A673 (cell line): ENCODE results near the gene AHRR.

Source experiments
- EZH2 ChIP-seq: fragments of 200-600 bp; sonication (generic); IDR thresholded peaks from 2 replicates; pipeline ENCODE4 v1.6.1; 2017; ENCODE audit warnings: borderline replicate concordance, low read depth, mild to moderate bottlenecking, mixed read lengths, antibody characterized with exemption, low read length; ENCODE audit not compliant: poor library complexity, severe bottlenecking
- TF ChIP-seq, protein P1 (sequence below): fragments of 300-800, 200-600 bp; sonication (generic); conservative IDR thresholded peaks from 2 replicates; pipeline ENCODE4 v1.5.1; 2017; ENCODE audit warnings: low read depth, mild to moderate bottlenecking, antibody characterized with exemption, low read length, moderate library complexity, mixed read lengths

DNA sequence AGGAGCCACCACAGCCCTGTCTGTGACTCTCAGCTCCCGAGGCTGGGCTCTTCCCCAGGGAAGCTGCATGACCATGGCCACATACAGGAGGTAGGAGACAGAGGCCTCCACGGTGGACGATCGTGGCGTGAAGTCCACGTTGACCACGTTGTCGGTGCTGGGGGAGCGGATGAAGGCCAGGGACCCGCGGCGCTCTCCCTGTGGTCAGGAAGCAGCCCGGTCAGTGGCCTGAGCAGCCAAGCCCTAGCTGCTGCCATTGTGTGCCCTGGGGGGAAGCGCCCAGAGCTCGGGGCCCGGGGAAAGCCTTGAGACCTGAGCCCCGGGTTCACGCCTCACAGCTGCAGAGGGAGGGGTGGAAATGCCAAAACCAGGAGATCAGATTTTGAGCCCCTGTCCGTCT is 155.7 kb downstream of the AHRR start:
- TF ChIP-seq, protein P1, sequence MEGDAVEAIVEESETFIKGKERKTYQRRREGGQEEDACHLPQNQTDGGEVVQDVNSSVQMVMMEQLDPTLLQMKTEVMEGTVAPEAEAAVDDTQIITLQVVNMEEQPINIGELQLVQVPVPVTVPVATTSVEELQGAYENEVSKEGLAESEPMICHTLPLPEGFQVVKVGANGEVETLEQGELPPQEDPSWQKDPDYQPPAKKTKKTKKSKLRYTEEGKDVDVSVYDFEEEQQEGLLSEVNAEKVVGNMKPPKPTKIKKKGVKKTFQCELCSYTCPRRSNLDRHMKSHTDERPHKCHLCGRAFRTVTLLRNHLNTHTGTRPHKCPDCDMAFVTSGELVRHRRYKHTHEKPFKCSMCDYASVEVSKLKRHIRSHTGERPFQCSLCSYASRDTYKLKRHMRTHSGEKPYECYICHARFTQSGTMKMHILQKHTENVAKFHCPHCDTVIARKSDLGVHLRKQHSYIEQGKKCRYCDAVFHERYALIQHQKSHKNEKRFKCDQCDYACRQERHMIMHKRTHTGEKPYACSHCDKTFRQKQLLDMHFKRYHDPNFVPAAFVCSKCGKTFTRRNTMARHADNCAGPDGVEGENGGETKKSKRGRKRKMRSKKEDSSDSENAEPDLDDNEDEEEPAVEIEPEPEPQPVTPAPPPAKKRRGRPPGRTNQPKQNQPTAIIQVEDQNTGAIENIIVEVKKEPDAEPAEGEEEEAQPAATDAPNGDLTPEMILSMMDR = no peak
- no peak for TF ChIP-seq EZH2
